GM23338 (cell line): ENCODE data around the gene TK1. TPM values are rescaled to one million over a fixed set of nuclear protein-coding genes. Genes with fewer than 3 reads are reported as not detected.

ENCODE experiments used
- ATAC-seq: fragments of 200-7000 bp; cut with Tn5 transposase; 3 replicates; pipeline ENCODE4 v1.9.1; 2020
- DNase-seq: peaks from one replicate; pipeline ENCODE4 v3.0.0-alpha.2; 2015; ENCODE audit warnings: low spot score
- H2AFZ ChIP-seq: fragments of 200-600 bp; sonication (generic); 2 replicates; pipeline ENCODE4 v1.8.0; 2016; ENCODE audit warnings: antibody characterized with exemption, mild to moderate bottlenecking, moderate library complexity
- H3F3A ChIP-seq: fragments of 200-600 bp; sonication (generic); replicated peaks from 2 replicates; pipeline ENCODE4 v1.8.0; 2017; ENCODE audit warnings: antibody characterized with exemption, mixed run types, low read depth
- H3K27ac ChIP-seq: fragments of 200-600 bp; sonication (generic); 2 replicates; pipeline ENCODE4 v1.6.1; 2016; ENCODE audit warnings: low read depth
- H3K27me3 ChIP-seq: fragments of 200-600 bp; sonication (generic); 2 replicates; pipeline ENCODE4 v1.8.0; 2016; ENCODE audit warnings: mild to moderate bottlenecking, mixed run types, moderate library complexity; ENCODE audit not compliant: insufficient read depth
- H3K36me3 ChIP-seq: fragments of 200-600 bp; sonication (generic); 2 replicates; pipeline ENCODE4 v1.8.0; 2016; ENCODE audit warnings: mild to moderate bottlenecking; ENCODE audit not compliant: insufficient read depth
- H3K4me1 ChIP-seq: fragments of 200-600 bp; sonication (generic); 2 replicates; pipeline ENCODE4 v1.8.0; 2016; ENCODE audit warnings: mild to moderate bottlenecking, moderate library complexity; ENCODE audit not compliant: insufficient read depth
- H3K4me2 ChIP-seq: fragments of 200-600 bp; sonication (generic); 2 replicates; pipeline ENCODE4 v1.7.1; 2017; ENCODE audit warnings: mixed run types
- H3K4me3 ChIP-seq: fragments of 200-600 bp; sonication (generic); 2 replicates; pipeline ENCODE4 v1.6.1; 2016; ENCODE audit warnings: mixed run types
- H3K79me2 ChIP-seq: fragments of 200-600 bp; sonication (generic); replicated peaks from 2 replicates; pipeline ENCODE4 v1.8.0; 2017; ENCODE audit warnings: mild to moderate bottlenecking; ENCODE audit not compliant: insufficient read depth
- H3K9me2 ChIP-seq: fragments of 200-600 bp; sonication (generic); 2 replicates; pipeline ENCODE4 v1.8.0; 2017; ENCODE audit not compliant: insufficient read depth
- H4K20me1 ChIP-seq: fragments of 200-600 bp; sonication (generic); replicated peaks from 2 replicates; pipeline ENCODE4 v1.8.0; 2017; ENCODE audit warnings: mild to moderate bottlenecking; ENCODE audit not compliant: insufficient read depth
- H3K27ac Mint-ChIP-seq: 2 replicates; pipeline ENCODE4 v1.8.0; 2020; ENCODE audit warnings: inconsistent platforms, mild to moderate bottlenecking, moderate library complexity, mixed read lengths
- H3K27me3 Mint-ChIP-seq: 3 replicates; pipeline ENCODE4 v1.8.0; 2022; ENCODE audit warnings: low read depth, mild to moderate bottlenecking, moderate library complexity, mixed read lengths, inconsistent platforms; ENCODE audit not compliant: insufficient read depth, poor library complexity
- H3K36me3 Mint-ChIP-seq: 3 replicates; pipeline ENCODE4 v1.8.0; 2021; ENCODE audit warnings: low read depth, mild to moderate bottlenecking, inconsistent platforms, moderate library complexity, mixed read lengths
- H3K4me1 Mint-ChIP-seq: 3 replicates; pipeline ENCODE4 v1.8.0; 2020; ENCODE audit warnings: mild to moderate bottlenecking, inconsistent platforms, mixed read lengths
- H3K4me3 Mint-ChIP-seq: 3 replicates; pipeline ENCODE4 v1.8.0; 2021; ENCODE audit warnings: moderate library complexity, mild to moderate bottlenecking, inconsistent platforms, mixed read lengths
- H3K9me3 Mint-ChIP-seq: 3 replicates; pipeline ENCODE4 v1.8.0; 2020; ENCODE audit warnings: moderate library complexity, mild to moderate bottlenecking, inconsistent platforms, mixed read lengths
- CREB1 ChIP-seq: fragments of 250-450 bp; sonication (Bioruptor Pico); IDR thresholded peaks from 2 replicates; pipeline ENCODE4 v1.5.0; 2020; ENCODE audit warnings: low read depth, mild to moderate bottlenecking, moderate library complexity
- EZH2 ChIP-seq: fragments of 200-600 bp; sonication (generic); IDR thresholded peaks from one replicate; pipeline ENCODE4 v1.8.0; 2017; ENCODE audit warnings: antibody characterized with exemption, mild to moderate bottlenecking, low read depth; ENCODE audit not compliant: unreplicated experiment
- EZH2phosphoT487 ChIP-seq: fragments of 200-600 bp; sonication (generic); IDR thresholded peaks from one replicate; pipeline ENCODE4 v1.8.1; 2018; ENCODE audit warnings: antibody characterized with exemption; ENCODE audit not compliant: unreplicated experiment
- JUNB ChIP-seq: IDR thresholded peaks from one replicate; pipeline ENCODE4 v1.6.1; 2016; ENCODE audit warnings: antibody characterized with exemption; ENCODE audit not compliant: unreplicated experiment
- NANOG ChIP-seq: IDR thresholded peaks from 2 replicates; pipeline ENCODE4 v1.6.1; 2016; ENCODE audit warnings: antibody characterized with exemption, borderline replicate concordance
- POLR2AphosphoS5 ChIP-seq: IDR thresholded peaks from 2 replicates; pipeline ENCODE4 v1.6.1; 2016; ENCODE audit warnings: antibody characterized with exemption, low read depth
- STAT1 ChIP-seq: IDR thresholded peaks from one replicate; pipeline ENCODE4 v1.6.1; 2016; ENCODE audit warnings: antibody characterized with exemption; ENCODE audit not compliant: unreplicated experiment
- ZNF114 ChIP-seq: fragments of 250-450 bp; sonication (Bioruptor Pico); IDR thresholded peaks from 2 replicates; pipeline ENCODE4 v1.5.0; 2020; ENCODE audit warnings: mild to moderate bottlenecking, moderate library complexity
- ZNF331 ChIP-seq: fragments of 250-450 bp; sonication (Bioruptor Pico); IDR thresholded peaks from 2 replicates; pipeline ENCODE4 v1.5.0; 2020; ENCODE audit warnings: low read depth, mild to moderate bottlenecking, moderate library complexity
- polyA plus RNA-seq: library from polyadenylated mRNA; unstranded; fragments of >200 nt; fragmentation: Nextera tagmentation; extraction: Ambion mirVana; gene quantifications from 2 replicates; pipeline ENCODE4 v1.2.1, GENCODE V29; 2016
- total RNA-seq: library from RNA; depleted of rRNA; stranded (reverse); fragments of >200 nt; shearing (Covaris generic); gene quantifications from 2 replicates; pipeline ENCODE4 v1.2.3, GENCODE V29; 2014
- TF ChIP-seq, protein P1 (sequence below): IDR thresholded peaks from one replicate; pipeline ENCODE4 v1.6.1; 2018; ENCODE audit warnings: antibody characterized with exemption; ENCODE audit not compliant: unreplicated experiment
- TF ChIP-seq, protein P2 (sequence below): fragments of 250-450 bp; sonication (Bioruptor Pico); IDR thresholded peaks from 2 replicates; pipeline ENCODE4 v1.5.0; 2020; ENCODE audit warnings: mild to moderate bottlenecking, moderate library complexity
- TF ChIP-seq, protein P3 (sequence below), 2 experiments: fragments of 200-600 bp in 1 of 2; sonication (generic) in 1 of 2; conservative IDR thresholded peaks; 2 replicates each; pipeline versions ENCODE4 v1.5.1 to v1.6.1; 2016 to 2017; ENCODE audit warnings: antibody characterized with exemption in 2 of 2, low read depth in 2 of 2, mild to moderate bottlenecking in 2 of 2, moderate library complexity in 1 of 2
- TF ChIP-seq, protein P4 (sequence below): IDR thresholded peaks from 2 replicates; pipeline ENCODE4 v1.6.1; 2016; ENCODE audit warnings: antibody characterized with exemption

TK1 gene
- total and polyA plus RNA-seq, 2 experiments from 2014 or later, result 74.5 to 84.4 TPM

DNA sequence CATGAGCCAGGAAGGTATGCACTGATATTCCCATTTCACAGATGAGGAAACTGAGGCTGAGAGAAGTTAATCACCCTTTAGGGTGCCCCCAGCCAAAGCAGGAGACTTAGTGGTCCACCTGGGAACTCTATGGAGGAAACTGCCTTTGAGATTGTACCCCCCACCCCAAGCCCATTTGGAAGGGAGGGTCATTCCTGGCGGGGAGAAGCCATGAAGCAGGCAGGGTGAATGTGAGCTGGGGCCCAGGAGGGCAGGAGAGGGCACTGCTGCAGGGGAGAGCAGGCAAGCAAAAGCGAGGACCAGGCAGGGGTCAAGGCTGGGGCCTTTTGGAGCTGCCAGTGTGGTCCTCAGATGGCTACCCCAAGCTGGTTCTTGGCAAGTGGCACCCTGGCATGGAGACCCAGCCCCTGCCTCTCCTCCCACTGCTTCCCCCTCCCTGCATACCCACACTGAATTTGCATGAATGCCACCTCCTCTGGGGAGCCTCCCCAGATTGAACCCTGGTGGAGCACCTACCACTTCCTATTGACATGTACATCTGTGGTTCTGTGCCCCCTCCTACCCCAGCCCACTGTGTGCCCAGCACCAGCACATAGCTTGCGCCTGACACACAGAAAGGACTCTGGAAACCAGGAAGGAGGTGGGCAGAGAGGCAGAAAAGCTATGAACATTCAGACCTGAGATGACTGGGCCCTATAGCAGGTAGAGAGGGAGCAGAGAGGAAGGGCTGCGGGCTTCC is 57.3 kb downstream of the TK1 start:
- H3K4me2 ChIP-seq, result peak overlapping the region; percentile 90
- peak overlapping the region; percentile 95 for H3K4me3 ChIP-seq

More for the DNA sequence above, 57.3 kb downstream of the TK1 start:
- DNase-seq (no peak), ATAC-seq (no peak)
- H3K36me3 Mint-ChIP-seq, result peaks cover 2% of the 10 kb centered on the region; the same call in 1 of the 3 replicates
- Histone ChIP-seq H3K4me1 (peaks cover 34% of the 10 kb centered on the region), H3K79me2 (0 out of 2 replicates have a peak, but pooled peaks cover 5% of the 10 kb centered on the region), H3K27ac (no peak overlapping the region), H3K27me3 (peaks cover 22% of the 10 kb centered on the region), H3F3A (peaks cover 10% of the 10 kb centered on the region; the same call in 1 of the 2 replicates), H4K20me1 (no peaks in the 10 kb centered on the region), H3K9me2 (no peaks in the 10 kb centered on the region), H2AFZ (no peak overlapping the region), H3K36me3 (no peaks in the 10 kb centered on the region)
- H3K9me3 Mint-ChIP-seq, result no peaks in the 10 kb centered on the region
- no peak overlapping the region for H3K27ac Mint-ChIP-seq
- H3K27me3 Mint-ChIP-seq, result peaks cover 35% of the 10 kb centered on the region
- TF ChIP-seq, protein P1, sequence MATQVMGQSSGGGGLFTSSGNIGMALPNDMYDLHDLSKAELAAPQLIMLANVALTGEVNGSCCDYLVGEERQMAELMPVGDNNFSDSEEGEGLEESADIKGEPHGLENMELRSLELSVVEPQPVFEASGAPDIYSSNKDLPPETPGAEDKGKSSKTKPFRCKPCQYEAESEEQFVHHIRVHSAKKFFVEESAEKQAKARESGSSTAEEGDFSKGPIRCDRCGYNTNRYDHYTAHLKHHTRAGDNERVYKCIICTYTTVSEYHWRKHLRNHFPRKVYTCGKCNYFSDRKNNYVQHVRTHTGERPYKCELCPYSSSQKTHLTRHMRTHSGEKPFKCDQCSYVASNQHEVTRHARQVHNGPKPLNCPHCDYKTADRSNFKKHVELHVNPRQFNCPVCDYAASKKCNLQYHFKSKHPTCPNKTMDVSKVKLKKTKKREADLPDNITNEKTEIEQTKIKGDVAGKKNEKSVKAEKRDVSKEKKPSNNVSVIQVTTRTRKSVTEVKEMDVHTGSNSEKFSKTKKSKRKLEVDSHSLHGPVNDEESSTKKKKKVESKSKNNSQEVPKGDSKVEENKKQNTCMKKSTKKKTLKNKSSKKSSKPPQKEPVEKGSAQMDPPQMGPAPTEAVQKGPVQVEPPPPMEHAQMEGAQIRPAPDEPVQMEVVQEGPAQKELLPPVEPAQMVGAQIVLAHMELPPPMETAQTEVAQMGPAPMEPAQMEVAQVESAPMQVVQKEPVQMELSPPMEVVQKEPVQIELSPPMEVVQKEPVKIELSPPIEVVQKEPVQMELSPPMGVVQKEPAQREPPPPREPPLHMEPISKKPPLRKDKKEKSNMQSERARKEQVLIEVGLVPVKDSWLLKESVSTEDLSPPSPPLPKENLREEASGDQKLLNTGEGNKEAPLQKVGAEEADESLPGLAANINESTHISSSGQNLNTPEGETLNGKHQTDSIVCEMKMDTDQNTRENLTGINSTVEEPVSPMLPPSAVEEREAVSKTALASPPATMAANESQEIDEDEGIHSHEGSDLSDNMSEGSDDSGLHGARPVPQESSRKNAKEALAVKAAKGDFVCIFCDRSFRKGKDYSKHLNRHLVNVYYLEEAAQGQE, result no peak
- TF ChIP-seq EZH2phosphoT487 (no peak), ZNF331 (no peak), EZH2 (no peak), CREB1 (CRISPR knock-in tag) (no peak), POLR2AphosphoS5 (no peak), ZNF114 (CRISPR knock-in tag) (no peak), STAT1 (no peak), JUNB (no peak), NANOG (no peak)
- TF ChIP-seq, protein P2, sequence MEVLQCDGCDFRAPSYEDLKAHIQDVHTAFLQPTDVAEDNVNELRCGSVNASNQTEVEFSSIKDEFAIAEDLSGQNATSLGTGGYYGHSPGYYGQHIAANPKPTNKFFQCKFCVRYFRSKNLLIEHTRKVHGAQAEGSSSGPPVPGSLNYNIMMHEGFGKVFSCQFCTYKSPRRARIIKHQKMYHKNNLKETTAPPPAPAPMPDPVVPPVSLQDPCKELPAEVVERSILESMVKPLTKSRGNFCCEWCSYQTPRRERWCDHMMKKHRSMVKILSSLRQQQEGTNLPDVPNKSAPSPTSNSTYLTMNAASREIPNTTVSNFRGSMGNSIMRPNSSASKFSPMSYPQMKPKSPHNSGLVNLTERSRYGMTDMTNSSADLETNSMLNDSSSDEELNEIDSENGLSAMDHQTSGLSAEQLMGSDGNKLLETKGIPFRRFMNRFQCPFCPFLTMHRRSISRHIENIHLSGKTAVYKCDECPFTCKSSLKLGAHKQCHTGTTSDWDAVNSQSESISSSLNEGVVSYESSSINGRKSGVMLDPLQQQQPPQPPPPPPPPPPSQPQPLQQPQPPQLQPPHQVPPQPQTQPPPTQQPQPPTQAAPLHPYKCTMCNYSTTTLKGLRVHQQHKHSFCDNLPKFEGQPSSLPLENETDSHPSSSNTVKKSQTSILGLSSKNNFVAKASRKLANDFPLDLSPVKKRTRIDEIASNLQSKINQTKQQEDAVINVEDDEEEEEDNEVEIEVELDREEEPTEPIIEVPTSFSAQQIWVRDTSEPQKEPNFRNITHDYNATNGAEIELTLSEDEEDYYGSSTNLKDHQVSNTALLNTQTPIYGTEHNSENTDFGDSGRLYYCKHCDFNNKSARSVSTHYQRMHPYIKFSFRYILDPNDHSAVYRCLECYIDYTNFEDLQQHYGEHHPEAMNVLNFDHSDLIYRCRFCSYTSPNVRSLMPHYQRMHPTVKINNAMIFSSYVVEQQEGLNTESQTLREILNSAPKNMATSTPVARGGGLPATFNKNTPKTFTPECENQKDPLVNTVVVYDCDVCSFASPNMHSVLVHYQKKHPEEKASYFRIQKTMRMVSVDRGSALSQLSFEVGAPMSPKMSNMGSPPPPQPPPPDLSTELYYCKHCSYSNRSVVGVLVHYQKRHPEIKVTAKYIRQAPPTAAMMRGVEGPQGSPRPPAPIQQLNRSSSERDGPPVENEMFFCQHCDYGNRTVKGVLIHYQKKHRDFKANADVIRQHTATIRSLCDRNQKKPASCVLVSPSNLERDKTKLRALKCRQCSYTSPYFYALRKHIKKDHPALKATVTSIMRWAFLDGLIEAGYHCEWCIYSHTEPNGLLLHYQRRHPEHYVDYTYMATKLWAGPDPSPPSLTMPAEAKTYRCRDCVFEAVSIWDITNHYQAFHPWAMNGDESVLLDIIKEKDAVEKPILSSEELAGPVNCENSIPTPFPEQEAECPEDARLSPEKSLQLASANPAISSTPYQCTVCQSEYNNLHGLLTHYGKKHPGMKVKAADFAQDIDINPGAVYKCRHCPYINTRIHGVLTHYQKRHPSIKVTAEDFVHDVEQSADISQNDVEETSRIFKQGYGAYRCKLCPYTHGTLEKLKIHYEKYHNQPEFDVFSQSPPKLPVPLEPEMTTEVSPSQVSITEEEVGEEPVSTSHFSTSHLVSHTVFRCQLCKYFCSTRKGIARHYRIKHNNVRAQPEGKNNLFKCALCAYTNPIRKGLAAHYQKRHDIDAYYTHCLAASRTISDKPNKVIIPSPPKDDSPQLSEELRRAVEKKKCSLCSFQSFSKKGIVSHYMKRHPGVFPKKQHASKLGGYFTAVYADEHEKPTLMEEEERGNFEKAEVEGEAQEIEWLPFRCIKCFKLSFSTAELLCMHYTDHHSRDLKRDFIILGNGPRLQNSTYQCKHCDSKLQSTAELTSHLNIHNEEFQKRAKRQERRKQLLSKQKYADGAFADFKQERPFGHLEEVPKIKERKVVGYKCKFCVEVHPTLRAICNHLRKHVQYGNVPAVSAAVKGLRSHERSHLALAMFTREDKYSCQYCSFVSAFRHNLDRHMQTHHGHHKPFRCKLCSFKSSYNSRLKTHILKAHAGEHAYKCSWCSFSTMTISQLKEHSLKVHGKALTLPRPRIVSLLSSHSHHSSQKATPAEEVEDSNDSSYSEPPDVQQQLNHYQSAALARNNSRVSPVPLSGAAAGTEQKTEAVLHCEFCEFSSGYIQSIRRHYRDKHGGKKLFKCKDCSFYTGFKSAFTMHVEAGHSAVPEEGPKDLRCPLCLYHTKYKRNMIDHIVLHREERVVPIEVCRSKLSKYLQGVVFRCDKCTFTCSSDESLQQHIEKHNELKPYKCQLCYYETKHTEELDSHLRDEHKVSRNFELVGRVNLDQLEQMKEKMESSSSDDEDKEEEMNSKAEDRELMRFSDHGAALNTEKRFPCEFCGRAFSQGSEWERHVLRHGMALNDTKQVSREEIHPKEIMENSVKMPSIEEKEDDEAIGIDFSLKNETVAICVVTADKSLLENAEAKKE (CRISPR knock-in tag), result no peak
- TF ChIP-seq, protein P3, sequence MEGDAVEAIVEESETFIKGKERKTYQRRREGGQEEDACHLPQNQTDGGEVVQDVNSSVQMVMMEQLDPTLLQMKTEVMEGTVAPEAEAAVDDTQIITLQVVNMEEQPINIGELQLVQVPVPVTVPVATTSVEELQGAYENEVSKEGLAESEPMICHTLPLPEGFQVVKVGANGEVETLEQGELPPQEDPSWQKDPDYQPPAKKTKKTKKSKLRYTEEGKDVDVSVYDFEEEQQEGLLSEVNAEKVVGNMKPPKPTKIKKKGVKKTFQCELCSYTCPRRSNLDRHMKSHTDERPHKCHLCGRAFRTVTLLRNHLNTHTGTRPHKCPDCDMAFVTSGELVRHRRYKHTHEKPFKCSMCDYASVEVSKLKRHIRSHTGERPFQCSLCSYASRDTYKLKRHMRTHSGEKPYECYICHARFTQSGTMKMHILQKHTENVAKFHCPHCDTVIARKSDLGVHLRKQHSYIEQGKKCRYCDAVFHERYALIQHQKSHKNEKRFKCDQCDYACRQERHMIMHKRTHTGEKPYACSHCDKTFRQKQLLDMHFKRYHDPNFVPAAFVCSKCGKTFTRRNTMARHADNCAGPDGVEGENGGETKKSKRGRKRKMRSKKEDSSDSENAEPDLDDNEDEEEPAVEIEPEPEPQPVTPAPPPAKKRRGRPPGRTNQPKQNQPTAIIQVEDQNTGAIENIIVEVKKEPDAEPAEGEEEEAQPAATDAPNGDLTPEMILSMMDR (conservative IDR thresholded peaks at IDR 0.05; ENCODE audit: low read depth in 2 of 2), result no peak
- TF ChIP-seq, protein P4, sequence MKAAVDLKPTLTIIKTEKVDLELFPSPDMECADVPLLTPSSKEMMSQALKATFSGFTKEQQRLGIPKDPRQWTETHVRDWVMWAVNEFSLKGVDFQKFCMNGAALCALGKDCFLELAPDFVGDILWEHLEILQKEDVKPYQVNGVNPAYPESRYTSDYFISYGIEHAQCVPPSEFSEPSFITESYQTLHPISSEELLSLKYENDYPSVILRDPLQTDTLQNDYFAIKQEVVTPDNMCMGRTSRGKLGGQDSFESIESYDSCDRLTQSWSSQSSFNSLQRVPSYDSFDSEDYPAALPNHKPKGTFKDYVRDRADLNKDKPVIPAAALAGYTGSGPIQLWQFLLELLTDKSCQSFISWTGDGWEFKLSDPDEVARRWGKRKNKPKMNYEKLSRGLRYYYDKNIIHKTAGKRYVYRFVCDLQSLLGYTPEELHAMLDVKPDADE, result no peak
- peaks cover 24% of the 10 kb centered on the region for H3K4me1 Mint-ChIP-seq
- peak overlapping the region; percentile 78 for H3K4me3 Mint-ChIP-seq
